Adrenal gland (tissue), 12 donors: ENCODE measurements around the gene MPP3. TPM values are rescaled to one million over a fixed set of nuclear protein-coding genes. Genes with fewer than 3 reads are reported as not detected.

Source experiments
- DNase-seq, 7 donors: peaks; one replicate each; pipeline ENCODE4 v3.0.0-alpha.2; 2019 to 2020
- H3K27ac ChIP-seq, 5 donors: fragments of 200-600 bp; sonication (generic) in 4 of 5; 1 replicate in 3 of 5; 2 replicates in 2 of 5; pipeline versions ENCODE4 v1.5.1 to v1.8.0; 2016 to 2020; ENCODE audit warnings: mild to moderate bottlenecking in 1 of 5
- H3K27me3 ChIP-seq: fragments of 200-600 bp; 2 replicates; pipeline ENCODE4 v1.8.0; 2021
- H3K36me3 ChIP-seq, 2 donors: fragments of 200-600 bp; replicated peaks in 1 of 2; 1 replicate in 1 of 2; 2 replicates in 1 of 2; pipeline versions ENCODE4 v1.5.1 to v1.8.0; 2018 to 2022
- H3K4me1 ChIP-seq, 2 donors: fragments of 200-600 bp; replicated peaks in 1 of 2; 1 replicate in 1 of 2; 2 replicates in 1 of 2; pipeline versions ENCODE4 v1.5.1 to v1.8.0; 2018 to 2021
- H3K4me3 ChIP-seq, 4 donors: fragments of 200-600 bp; sonication (generic) in 3 of 4; one replicate each; pipeline ENCODE4 v1.5.1; 2016 to 2018
- H3K9me3 ChIP-seq, 3 donors: fragments of 200-600 bp; sonication (generic) in 1 of 3; replicated peaks in 1 of 3; 1 replicate in 2 of 3; 2 replicates in 1 of 3; pipeline versions ENCODE4 v1.5.1 to v1.8.0; 2016 to 2021
- CTCF ChIP-seq, 6 experiments: fragments of 450-650 bp in 4 of 6; fragments of 200-600 bp in 2 of 6; sonication (generic) in 1 of 6; IDR thresholded peaks; 1 replicate in 5 of 6; 2 replicates in 1 of 6; pipeline versions ENCODE4 v1.5.1 to v1.8.0; 2016 to 2021; ENCODE audit warnings: antibody characterized with exemption in 6 of 6, mild to moderate bottlenecking in 2 of 6, moderate library complexity in 1 of 6
- POLR2A ChIP-seq, 2 donors: fragments of 450-650 bp; IDR thresholded peaks; one replicate each; pipeline ENCODE4 v1.6.1; 2017; ENCODE audit warnings: antibody characterized with exemption in 2 of 2, mild to moderate bottlenecking in 2 of 2, moderate library complexity in 1 of 2
- WGBS, 4 donors: extraction: QIAGEN DNeasy Blood & Tissue Kit in 2 of 4; methylation state at CpG; one replicate each; pipeline versions ENCODE4 v1.1.5 to v1.1.7; 2013 to 2017; 5-methylcytosine and 5-hydroxymethylcytosine counted together
- intact Hi-C, 2 donors: fragments of 100-400 bp; cut with DNase I; formaldehyde crosslinking; loops; one replicate each; pipeline versions ENCODE4 v1.14.1 to v1.15.0; 2022 to 2023
- polyA plus RNA-seq, 3 donors: library from polyadenylated mRNA; stranded (reverse); fragments of 200-250 nt in 2 of 3; fragments of 350-450 nt in 1 of 3; fragmentation: Illumina TruSeq in 1 of 3; extraction: RNeasy Lipid Tissue Mini Kit (QIAGEN cat#74804) in 1 of 3; gene quantifications; one replicate each; pipeline ENCODE4 v1.2.3, GENCODE V29; 2013 to 2014
- total RNA-seq, 9 donors: library from RNA; depleted of rRNA in 4 of 9; stranded (reverse); fragments of >200 nt in 4 of 9; fragments of 120-200 nt in 1 of 9; fragmentation: NEBNext Ultra II Directional in 1 of 9; extraction: Animal tissue kit (Norgen Biotek cat#: 25700) in 1 of 9; gene quantifications; one replicate each; pipeline versions ENCODE4 v1.1.0 to v1.2.4, GENCODE V29; 2013 to 2023
- donor health status: healthy with polysubstance abuse.
- donor health status: Bipolar disorder and iron deficiency.
- donor health status: DM: yes; HTN: yes; CAD: no.
- donor health status: DM: no; HTN: no; CAD: no.
- donor health status: DM: no; HTN: no; CAD: no.
- donor health status: DM: yes; HTN: yes; CAD: no.

MPP3 gene
- total and polyA plus RNA-seq, 12 donors, result 0.60 to 10.6 (median 3.6) TPM

DNA sequence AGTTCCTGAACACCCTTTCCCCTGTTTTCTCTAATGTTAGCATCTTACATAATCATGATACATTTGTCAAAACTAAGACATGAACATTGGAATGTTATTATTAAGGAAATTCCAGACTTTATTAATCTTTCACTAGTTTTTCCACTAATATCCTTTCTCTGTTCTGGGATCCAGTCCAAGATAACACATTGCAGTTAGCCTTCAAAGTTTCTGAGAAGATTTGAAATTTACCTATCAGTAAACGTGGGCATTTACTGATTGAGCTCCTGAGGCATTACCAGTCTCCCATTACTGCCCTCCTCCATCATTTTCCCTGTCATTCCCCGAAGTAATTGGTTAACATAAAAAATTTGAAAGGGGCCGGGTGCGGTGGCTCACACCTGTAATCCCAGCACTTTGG is 8.3 kb upstream of the MPP3 start:
- intact Hi-C loops, result loop anchor here (10.0 kb wide), 2 partner anchors 76 to 146 kb away; no protein-coding TSS in a partner anchor
- DNase-seq, result no peak
- H3K27ac ChIP-seq, result peak overlapping the region in 1 of 5 donors; percentile 25

DNA sequence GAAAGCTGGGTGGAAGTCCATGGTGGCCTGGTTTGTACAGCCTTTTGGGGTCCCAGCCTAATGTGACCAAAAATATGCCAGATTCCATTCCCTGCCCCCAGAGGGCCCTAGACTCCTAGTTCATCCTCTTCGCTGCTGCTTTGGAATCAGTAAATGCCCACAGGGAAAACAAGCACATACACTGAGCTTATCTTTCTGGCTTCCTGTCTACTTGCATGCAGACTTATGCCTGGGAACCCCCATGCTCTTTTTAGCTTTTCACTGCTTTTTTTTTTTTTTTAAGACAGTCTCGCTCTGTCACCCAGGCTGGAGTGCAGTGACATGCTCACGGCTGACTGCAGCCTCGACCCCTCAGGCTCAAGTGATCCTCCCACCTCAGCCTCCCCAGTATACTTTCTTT is 7.9 kb upstream of the MPP3 start:
- no peaks in the 10 kb centered on the region for H3K9me3 ChIP-seq
- no peaks in the 10 kb centered on the region for H3K36me3 ChIP-seq
- H3K27me3 ChIP-seq, result peaks cover 6% of the 10 kb centered on the region
- H3K4me3 ChIP-seq, result no peak overlapping the region
- intact Hi-C loops, result loop anchor here (10.0 kb wide), 2 partner anchors 76 to 146 kb away; no protein-coding TSS in a partner anchor
- peaks cover 0 to 9% of the 10 kb centered on the region in 2 donors for H3K4me1 ChIP-seq
- no peak for DNase-seq
- peak in 2 of 6 experiments; percentile 10 to 11 for TF ChIP-seq CTCF (IDR thresholded peaks at IDR 0.05)
- TF ChIP-seq POLR2A (IDR thresholded peaks at IDR 0.05), result no peak
- 45 to 63% (median 52%) methylated on average over 4 of the region's 4 CpGs for WGBS, 4 donors
- H3K27ac ChIP-seq, result peak overlapping the region in 2 of 5 donors; percentile 13 to 23

More for the DNA sequence above, 8.3 kb upstream of the MPP3 start:
- Histone ChIP-seq H3K36me3 (no peaks in the 10 kb centered on the region), H3K9me3 (no peaks in the 10 kb centered on the region), H3K27me3 (peaks cover 6% of the 10 kb centered on the region), H3K4me1 (peaks cover 0 to 9% of the 10 kb centered on the region in 2 donors), H3K4me3 (no peak overlapping the region)
- TF ChIP-seq CTCF (IDR thresholded peaks at IDR 0.05) (no peak), POLR2A (IDR thresholded peaks at IDR 0.05) (no peak)
- WGBS, 4 donors, result 50 to 60% (median 51%) methylated on average over 4 of the region's 4 CpGs

GRCh38 chr17:43839670-43840108 is 6.7 kb upstream of the MPP3 start:
- Histone ChIP-seq H3K36me3 (no peaks in the 10 kb centered on the region), H3K4me1 (peaks cover 0 to 9% of the 10 kb centered on the region in 2 donors), H3K27ac (no peak overlapping the region), H3K9me3 (no peaks in the 10 kb centered on the region), H3K4me3 (no peak overlapping the region), H3K27me3 (peaks cover 6% of the 10 kb centered on the region)
- 41 to 58% (median 46%) methylated on average over 7 of the region's 7 CpGs for WGBS, 4 donors
- TF ChIP-seq POLR2A (IDR thresholded peaks at IDR 0.05) (no peak), CTCF (IDR thresholded peaks at IDR 0.05) (no peak)
- intact Hi-C loops, result loop anchor here (10.0 kb wide), 3 partner anchors 55 to 145 kb away; partner anchors contain the start of gene CFAP97D1 (in 1 of the 2)
- no peak for DNase-seq

DNA sequence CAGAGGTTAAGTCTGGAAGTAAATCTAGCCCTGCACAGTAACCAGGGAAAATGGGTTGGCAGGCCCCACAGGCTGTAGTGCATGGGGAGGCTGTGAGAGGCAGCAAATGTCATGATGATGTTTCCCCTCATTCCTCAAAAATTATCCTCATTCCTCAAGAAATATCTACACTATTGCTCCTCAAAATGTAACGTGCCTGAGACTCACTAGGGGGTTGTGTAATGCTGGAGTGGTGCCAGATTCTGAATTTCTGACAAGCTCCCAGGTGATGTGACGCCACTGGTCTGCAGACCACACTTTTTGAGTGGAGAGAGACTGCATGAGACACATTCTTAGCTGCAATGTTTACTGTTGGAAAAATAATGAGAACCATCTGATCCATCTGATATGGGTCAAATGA is 1.2 kb upstream of the MPP3 start:
- peaks cover 13% of the 10 kb centered on the region in 2 donors for H3K4me1 ChIP-seq
- DNase-seq, result no peak
- WGBS, 4 donors, result 53 to 70% (median 56%) methylated on average over 2 of the region's 2 CpGs

More for the DNA sequence above, 1.2 kb upstream of the MPP3 start:
- intact Hi-C loops, result loop anchor here in 1 of 2 donors (10.0 kb wide), 1 partner anchor 49 kb away; the partner anchor contains the start of gene CFAP97D1
- H3K27me3 ChIP-seq, result peaks cover 6% of the 10 kb centered on the region
- H3K9me3 ChIP-seq, result no peaks in the 10 kb centered on the region
- TF ChIP-seq POLR2A (IDR thresholded peaks at IDR 0.05) (no peak), CTCF (IDR thresholded peaks at IDR 0.05) (no peak)
- no peak overlapping the region for H3K27ac ChIP-seq
- H3K36me3 ChIP-seq, result no peaks in the 10 kb centered on the region
- H3K4me3 ChIP-seq, result no peak overlapping the region
